K562 (cell line): ENCODE measurements around the gene CEP89. TPM values are rescaled to one million over a fixed set of nuclear protein-coding genes. Genes with fewer than 3 reads are reported as not detected.

Experiments
- ATAC-seq: fragments of 200-7000 bp; cut with Tn5 transposase; 3 replicates; pipeline ENCODE4 v1.9.1; 2020; ENCODE audit warnings: moderate library complexity
- BruUV-seq: library from RNA; stranded (reverse); fragments of 400-500 nt; replicated peaks from 2 replicates; lab custom pipeline; 2021; lab: Mats Ljungman, UMichigan
- CTCF ChIA-PET: fragments of 300-600 bp; formaldehyde crosslinking; extraction: SDS; loops from one replicate; lab custom pipeline; 2021; ENCODE audit warnings: low intra/inter-chr PET ratio; lab: Yijun Ruan, JAX
- POLR2A ChIA-PET: fragments of 300-600, 350-650 bp; sonication (Branson Sonifier 250); formaldehyde crosslinking; extraction: SDS; loops from one replicate; lab custom pipeline; 2021; ENCODE audit warnings: antibody characterized with exemption, inconsistent platforms; lab: Yijun Ruan, JAX
- DNase-seq, 4 experiments: peaks; one replicate each; pipeline versions ENCODE4 v3.0.0 to v3.0.0-alpha.2; 2011 to 2018; ENCODE audit warnings: low spot score in 3 of 4, mixed read lengths in 3 of 4; ENCODE audit errors: extremely low read depth in 1 of 4
- FAIRE-seq: peaks from 2 replicates; lab custom pipeline; 2011; peaks lifted over from hg19 to GRCh38; lab: Jason Lieb, UNC
- H2AFZ ChIP-seq: 2 replicates; pipeline ENCODE4 v1.6.0; 2011; ENCODE audit warnings: low read depth, low read length, control low read depth, inconsistent platforms
- H3K27ac ChIP-seq: fragments of 200-600 bp; 3 replicates; pipeline ENCODE4 v1.8.0; 2011; ENCODE audit warnings: low read depth, mild to moderate bottlenecking, control low read depth, inconsistent platforms, low read length, moderate library complexity, mixed read lengths; ENCODE audit errors: extremely low read depth
- H3K27me3 ChIP-seq, 2 experiments: fragments of 300-600 bp in 1 of 2; 2 replicates in 1 of 2; 3 replicates in 1 of 2; pipeline versions ENCODE4 v1.6.0 to v1.8.0; 2011; ENCODE audit warnings: inconsistent platforms in 2 of 2, low read length in 2 of 2, mild to moderate bottlenecking in 1 of 2, mixed read lengths in 1 of 2, moderate library complexity in 1 of 2; ENCODE audit not compliant: control insufficient read depth in 2 of 2, insufficient read depth in 2 of 2
- H3K36me3 ChIP-seq: fragments of 300-600 bp; 3 replicates; pipeline ENCODE4 v1.8.0; 2011; ENCODE audit warnings: mild to moderate bottlenecking, low read length, inconsistent platforms; ENCODE audit not compliant: control insufficient read depth, insufficient read depth
- H3K4me1 ChIP-seq, 2 experiments: fragments of 200-600 bp in 1 of 2; replicated peaks in 1 of 2; 2 replicates in 1 of 2; 3 replicates in 1 of 2; pipeline versions ENCODE4 v1.5.1 to v1.8.0; 2011; ENCODE audit warnings: inconsistent platforms in 2 of 2, low read length in 2 of 2, mild to moderate bottlenecking in 1 of 2, mixed read lengths in 1 of 2, moderate library complexity in 1 of 2; ENCODE audit not compliant: control insufficient read depth in 2 of 2, insufficient read depth in 2 of 2
- H3K4me2 ChIP-seq: 2 replicates; pipeline ENCODE4 v1.6.1; 2011; ENCODE audit warnings: low read length, control low read depth, inconsistent platforms, mixed read lengths; ENCODE audit not compliant: insufficient read depth
- H3K4me3 ChIP-seq: fragments of 200-600 bp; sonication (generic), shearing (Covaris generic); 2 replicates; pipeline ENCODE4 v1.5.1; 2016; ENCODE audit warnings: control low read depth, inconsistent platforms
- H3K79me2 ChIP-seq: fragments of 200-600 bp; 3 replicates; pipeline ENCODE4 v1.8.0; 2011; ENCODE audit warnings: low read length, inconsistent platforms; ENCODE audit not compliant: control insufficient read depth, insufficient read depth
- H3K9ac ChIP-seq, 2 experiments: 2 replicates each; pipeline versions ENCODE4 v1.6.0 to v1.6.1; 2011; ENCODE audit warnings: low read depth in 2 of 2, low read length in 2 of 2, control low read depth in 1 of 2, inconsistent platforms in 1 of 2, mild to moderate bottlenecking in 1 of 2, mixed read lengths in 1 of 2; ENCODE audit not compliant: insufficient read depth in 1 of 2
- H3K9me1 ChIP-seq: one replicate; pipeline ENCODE4 v1.6.0; 2011; ENCODE audit warnings: inconsistent platforms, mild to moderate bottlenecking, low read length, moderate library complexity; ENCODE audit not compliant: control insufficient read depth, insufficient read depth
- H3K9me3 ChIP-seq: replicated peaks from 2 replicates; pipeline ENCODE4 v1.5.1; 2011; ENCODE audit warnings: low read depth, low read length, inconsistent platforms; ENCODE audit not compliant: control insufficient read depth, insufficient read depth
- H4K20me1 ChIP-seq: replicated peaks from 2 replicates; pipeline ENCODE4 v1.6.1; 2011; ENCODE audit warnings: low read length, inconsistent platforms, mixed read lengths; ENCODE audit not compliant: control insufficient read depth, insufficient read depth
- BDP1 ChIP-seq: IDR thresholded peaks from 3 replicates; pipeline ENCODE4 v1.6.1; 2011; ENCODE audit not compliant: insufficient read length, insufficient read depth
- CEBPB ChIP-seq: fragments of 450-650 bp; IDR thresholded peaks from 2 replicates; pipeline ENCODE4 v1.6.1; 2016; ENCODE audit warnings: missing genetic modification characterization, missing compliant biosample characterization
- EHMT2 ChIP-seq: fragments of 450-650 bp; IDR thresholded peaks from 2 replicates; pipeline ENCODE4 v1.6.1; 2018; ENCODE audit warnings: antibody characterized with exemption
- MTA3 ChIP-seq: fragments of 450-650 bp; formaldehyde crosslinking; IDR thresholded peaks from 2 replicates; pipeline ENCODE4 v1.6.1; 2017; ENCODE audit warnings: mild to moderate bottlenecking, borderline replicate concordance
- SAP30 ChIP-seq: fragments of 200-600 bp; sonication (generic); IDR thresholded peaks from 2 replicates; pipeline ENCODE4 v1.6.1; 2012; ENCODE audit warnings: borderline replicate concordance, low read depth, mild to moderate bottlenecking, moderate library complexity, low read length, control low read depth, inconsistent platforms; ENCODE audit not compliant: insufficient read depth, poor library complexity, severe bottlenecking
- ZNF347 ChIP-seq: fragments of 450-650 bp; formaldehyde crosslinking; IDR thresholded peaks from 2 replicates; pipeline ENCODE4 v1.4.0; 2020; ENCODE audit warnings: low read depth, mild to moderate bottlenecking, moderate library complexity
- WGBS: fragments of 100-300 bp; shearing (Covaris generic); methylation state at CpG from one replicate; pipeline ENCODE4 v1.1.6; 2016; ENCODE audit warnings: low coverage, mixed read lengths; ENCODE audit not compliant: insufficient coverage; ENCODE audit errors: missing lambda C conversion rate; 5-methylcytosine and 5-hydroxymethylcytosine counted together
- in situ Hi-C: fragments of 300-500 bp; cut with MboI; formaldehyde crosslinking; loops from 4 replicates; pipeline ENCODE4 v1.15.0; 2018; ENCODE audit warnings: inconsistent platforms, mixed read lengths
- intact Hi-C: fragments of 100-400 bp; cut with micrococcal nuclease; formaldehyde crosslinking; loops from 2 replicates; pipeline ENCODE4 v1.14.2; 2022
- polyA plus RNA-seq, 8 experiments: library from polyadenylated mRNA; depleted of rRNA in 4 of 8; stranded (reverse) in 5 of 8; unstranded in 3 of 8; fragments of >200 nt; fragmentation: Nextera tagmentation in 2 of 8; fragmentation: Illumina TruSeq in 1 of 8; extraction: Ambion mirVana in 2 of 8; extraction: Trizol in 1 of 8; gene quantifications; 2 replicates each; pipeline versions ENCODE4 v1.2.1 to v1.2.3, GENCODE V29; 2011 to 2014; ENCODE audit warnings: inconsistent platforms in 1 of 8, missing spikeins in 1 of 8
- total RNA-seq, 7 experiments: library from RNA; depleted of rRNA in 6 of 7; stranded (reverse); fragments of >200 nt in 6 of 7; fragmentation: Illumina TruSeq in 2 of 7; extraction: Trizol in 2 of 7; gene quantifications; 2 replicates each; pipeline versions ENCODE4 v1.2.1 to v1.2.3, GENCODE V29; 2011 to 2021; ENCODE audit warnings: low replicate concordance in 1 of 7

Gene CEP89
- total and polyA plus RNA-seq, 9 of the 15 experiments (the other 6 are each of a cell fraction or from before 2014, with no cell fraction given), result 5.5 to 15.0 (median 7.2) TPM

DNA sequence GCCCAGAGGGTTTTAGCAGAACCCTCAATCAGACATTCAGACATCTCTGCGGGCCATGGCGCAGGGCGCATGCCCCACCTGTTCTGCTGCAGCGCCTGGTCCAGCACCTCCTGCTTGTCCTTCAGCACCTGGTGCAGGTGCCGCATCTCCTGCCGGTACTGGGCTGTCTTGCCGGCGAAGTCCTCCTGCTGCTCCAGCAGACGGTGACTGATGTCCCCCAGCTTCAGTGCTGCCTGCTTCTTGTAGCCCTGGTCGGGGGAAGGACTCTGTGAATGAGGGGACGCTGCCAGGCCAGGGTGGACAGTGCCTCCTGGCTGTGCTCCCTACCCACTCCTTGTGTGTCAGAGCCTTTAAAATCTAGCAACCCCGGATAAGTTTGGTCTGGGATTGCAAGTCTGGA is 90.0 kb downstream of the CEP89 start (continued):
- TF ChIP-seq EHMT2 (no peak), MTA3 (no peak)

GRCh38 chr19:32880622-32881021 is 91.1 kb downstream of the CEP89 start:
- no peak for ATAC-seq
- Histone ChIP-seq H4K20me1 (no peaks in the 10 kb centered on the region), H3K27me3 (peaks cover 8 to 33% of the 10 kb centered on the region in 2 experiments; a peak in 4 of 5 replicates), H3K4me2 (no peak overlapping the region), H3K4me3 (no peak overlapping the region), H3K9ac (no peak overlapping the region), H3K4me1 (peaks cover 0 to 4% of the 10 kb centered on the region in 2 experiments; a peak in 2 of 5 replicates), H2AFZ (no peak overlapping the region), H3K9me1 (no peaks in the 10 kb centered on the region), H3K27ac (no peak overlapping the region), H3K9me3 (no peaks in the 10 kb centered on the region), H3K79me2 (no peaks in the 10 kb centered on the region), H3K36me3 (no peaks in the 10 kb centered on the region)
- DNase-seq, result no peak
- TF ChIP-seq CEBPB (tag), result no peak
- TF ChIP-seq ZNF347, result no peak
- no peak for TF ChIP-seq SAP30
- no peak for TF ChIP-seq BDP1
- FAIRE-seq, result no peak
- ChIA-PET POLR2A (no interaction called here), CTCF (no interaction called here)
- BruUV-seq, result no TSS peak
- intact Hi-C loops (no loop called here), in situ Hi-C loops (no loop called here)
- 0% methylated on average over 2 of the region's 2 CpGs for WGBS
